HL-60 (cell line): ENCODE measurements around the gene ST6GALNAC1.
A peak's percentile ranks its signal among the peaks of the same experiment; 100 is the strongest.

Source experiments
- DNase-seq, 2 experiments: peaks; one replicate each; pipeline ENCODE4 v3.0.0-alpha.2; 2010 to 2020; ENCODE audit warnings: low read depth in 1 of 2, low spot score in 1 of 2
- H3K27ac ChIP-seq: fragments of 250-450 bp; sonication (Bioruptor Pico); replicated peaks from 2 replicates; pipeline ENCODE4 v1.5.1; 2020; ENCODE audit warnings: mild to moderate bottlenecking, moderate library complexity
- H3K27me3 ChIP-seq: fragments of 250-450 bp; sonication (Bioruptor Pico); 2 replicates; pipeline ENCODE4 v1.5.1; 2021; ENCODE audit warnings: mild to moderate bottlenecking, moderate library complexity; ENCODE audit not compliant: insufficient read depth, poor library complexity, severe bottlenecking
- H3K4me3 ChIP-seq: replicated peaks from 2 replicates; pipeline ENCODE4 v1.5.1; 2011; ENCODE audit warnings: mild to moderate bottlenecking, control low read depth, low read length; ENCODE audit not compliant: insufficient read depth
- CTCF ChIP-seq: IDR thresholded peaks from one replicate; pipeline ENCODE4 v1.5.1; 2011; ENCODE audit warnings: low read length, control low read depth, inconsistent platforms; ENCODE audit not compliant: insufficient read depth
- POLR2AphosphoS5 ChIP-seq: IDR thresholded peaks from 2 replicates; pipeline ENCODE4 v1.6.1; 2012; ENCODE audit warnings: low read depth
- REST ChIP-seq: IDR thresholded peaks from 2 replicates; pipeline ENCODE4 v1.6.1; 2012; ENCODE audit warnings: low read depth; ENCODE audit not compliant: insufficient replicate concordance
- SPI1 ChIP-seq: IDR thresholded peaks from 2 replicates; pipeline ENCODE4 v1.6.1; 2012; ENCODE audit warnings: low read depth, mild to moderate bottlenecking, borderline replicate concordance

The ST6GALNAC1 gene

GRCh38 chr17:76683921-76684745 is 40.6 kb upstream of the ST6GALNAC1 start:
- no peak for DNase-seq
- Histone ChIP-seq H3K27me3 (no peaks in the 10 kb centered on the region), H3K27ac (no peak overlapping the region), H3K4me3 (no peak overlapping the region)
- TF ChIP-seq CTCF (no peak), SPI1 (no peak), POLR2AphosphoS5 (no peak)

GRCh38 chr17:76683011-76683755 is 39.6 kb upstream of the ST6GALNAC1 start:
- no peak overlapping the region for H3K27ac ChIP-seq
- H3K27me3 ChIP-seq: no peaks in the 10 kb centered on the region
- no peak for DNase-seq
- TF ChIP-seq CTCF (peak; percentile 9), REST (no peak)
- H3K4me3 ChIP-seq: no peak overlapping the region

- no peak overlapping the region for H3K4me3 ChIP-seq
- no peak for DNase-seq
These were observed 38.7 kb upstream of the ST6GALNAC1 start for GRCh38 chr17:76682296-76682695.

More at GRCh38 chr17:76682296-76682695, 38.7 kb upstream of the ST6GALNAC1 start:
- no peaks in the 10 kb centered on the region for H3K27me3 ChIP-seq
- H3K27ac ChIP-seq: no peak overlapping the region
- no peak for TF ChIP-seq REST
